ENCODE results near the gene SOX3. TPM values are rescaled to one million over a fixed set of nuclear protein-coding genes. Genes with fewer than 3 reads are reported as not detected.

SOX3 gene
- not detected in 2 replicates for total RNA-seq

GRCh38 chrX:140504371-140505324, at the start of gene SOX3:
Gene SOX3 (minus strand): TSS chrX:140505069. CDS start chrX:140505060, 9 bp downstream.

Other genes starting within 250 kb of the SOX3 start
- under 0.01 and 0.14 TPM in 2 replicates for gene LINC00632, start 204.7 kb upstream of the SOX3 start, total RNA-seq